ENCODE results near the gene TIMM23. TPM values are rescaled to one million over a fixed set of nuclear protein-coding genes. Genes with fewer than 3 reads are reported as not detected.

TIMM23 gene
- total RNA-seq, 1 experiment from 2014 or later, result 103 TPM

DNA sequence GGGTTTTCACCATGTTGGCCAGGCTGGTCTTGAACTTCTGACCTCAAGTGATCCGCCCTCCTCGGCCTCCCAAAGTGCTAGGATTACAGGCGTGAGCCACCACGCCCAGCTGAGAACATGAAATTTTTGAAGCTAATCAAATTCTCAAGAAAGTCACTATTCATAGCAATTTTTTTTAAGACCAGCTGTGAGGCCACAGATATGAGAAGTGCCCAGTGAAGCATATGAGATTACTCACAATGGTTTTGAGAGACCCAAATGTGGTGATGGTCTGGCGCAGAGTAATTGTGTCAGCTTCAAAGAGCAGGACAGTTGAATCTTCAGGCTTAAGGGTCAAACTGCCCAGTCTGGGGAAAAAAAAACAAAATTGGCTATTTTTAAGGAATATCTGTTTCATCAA, 41.9 kb downstream of the TIMM23 start:
- ChIA-PET CTCF (no interaction called here), POLR2A (no interaction called here)
- no TSS peak for BruUV-seq (replicated peaks)
- intact Hi-C loops (cut with micrococcal nuclease; ENCODE audit: unreplicated experiment) (no loop called here), in situ Hi-C loops (cut with HindIII; ENCODE audit: low pct_unique_long_range_greater_than_20kb, low sequenced_read_pairs) (no loop called here)
- Histone ChIP-seq H3K4me1 (ENCODE audit: control insufficient read depth, insufficient read depth, low read length) (peaks cover 4% of the 10 kb centered on the region; the same call in 1 of the 2 replicates), H3K27ac (ENCODE audit: low read length) (no peak overlapping the region), H3K27me3 (ENCODE audit: control insufficient read depth, insufficient read depth, low read length) (no peaks in the 10 kb centered on the region), H3K36me3 (ENCODE audit: control insufficient read depth, insufficient read depth, low read length) (peaks cover 35% of the 10 kb centered on the region), H3K4me3 (ENCODE audit: low read depth in 2 of 2, low read length in 2 of 2) (no peak overlapping the region), H3K9me3 (ENCODE audit: control insufficient read depth, insufficient read depth, low read depth, low read length) (no peaks in the 10 kb centered on the region)
- DNase-seq (ENCODE audit: low read depth, low spot score), result no peak
- no peak for ATAC-seq
- TF ChIP-seq TCF7L2 (IDR thresholded peaks at IDR 0.05; ENCODE audit: low read depth, low read length), result no peak
- TF ChIP-seq POLR2AphosphoS5 (IDR thresholded peaks at IDR 0.05; ENCODE audit: low read depth, low read length), result no peak
- TF ChIP-seq CTCF (IDR thresholded peaks at IDR 0.05), result no peak
- TF ChIP-seq, protein P1, sequence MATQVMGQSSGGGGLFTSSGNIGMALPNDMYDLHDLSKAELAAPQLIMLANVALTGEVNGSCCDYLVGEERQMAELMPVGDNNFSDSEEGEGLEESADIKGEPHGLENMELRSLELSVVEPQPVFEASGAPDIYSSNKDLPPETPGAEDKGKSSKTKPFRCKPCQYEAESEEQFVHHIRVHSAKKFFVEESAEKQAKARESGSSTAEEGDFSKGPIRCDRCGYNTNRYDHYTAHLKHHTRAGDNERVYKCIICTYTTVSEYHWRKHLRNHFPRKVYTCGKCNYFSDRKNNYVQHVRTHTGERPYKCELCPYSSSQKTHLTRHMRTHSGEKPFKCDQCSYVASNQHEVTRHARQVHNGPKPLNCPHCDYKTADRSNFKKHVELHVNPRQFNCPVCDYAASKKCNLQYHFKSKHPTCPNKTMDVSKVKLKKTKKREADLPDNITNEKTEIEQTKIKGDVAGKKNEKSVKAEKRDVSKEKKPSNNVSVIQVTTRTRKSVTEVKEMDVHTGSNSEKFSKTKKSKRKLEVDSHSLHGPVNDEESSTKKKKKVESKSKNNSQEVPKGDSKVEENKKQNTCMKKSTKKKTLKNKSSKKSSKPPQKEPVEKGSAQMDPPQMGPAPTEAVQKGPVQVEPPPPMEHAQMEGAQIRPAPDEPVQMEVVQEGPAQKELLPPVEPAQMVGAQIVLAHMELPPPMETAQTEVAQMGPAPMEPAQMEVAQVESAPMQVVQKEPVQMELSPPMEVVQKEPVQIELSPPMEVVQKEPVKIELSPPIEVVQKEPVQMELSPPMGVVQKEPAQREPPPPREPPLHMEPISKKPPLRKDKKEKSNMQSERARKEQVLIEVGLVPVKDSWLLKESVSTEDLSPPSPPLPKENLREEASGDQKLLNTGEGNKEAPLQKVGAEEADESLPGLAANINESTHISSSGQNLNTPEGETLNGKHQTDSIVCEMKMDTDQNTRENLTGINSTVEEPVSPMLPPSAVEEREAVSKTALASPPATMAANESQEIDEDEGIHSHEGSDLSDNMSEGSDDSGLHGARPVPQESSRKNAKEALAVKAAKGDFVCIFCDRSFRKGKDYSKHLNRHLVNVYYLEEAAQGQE (IDR thresholded peaks at IDR 0.05; ENCODE audit: insufficient read depth in 1 of 2, low read depth in 2 of 2, low read length in 1 of 2), result no peak
- TF ChIP-seq SIN3A (IDR thresholded peaks at IDR 0.05; ENCODE audit: borderline replicate concordance, insufficient read depth, low read depth, low read length), result no peak

DNA sequence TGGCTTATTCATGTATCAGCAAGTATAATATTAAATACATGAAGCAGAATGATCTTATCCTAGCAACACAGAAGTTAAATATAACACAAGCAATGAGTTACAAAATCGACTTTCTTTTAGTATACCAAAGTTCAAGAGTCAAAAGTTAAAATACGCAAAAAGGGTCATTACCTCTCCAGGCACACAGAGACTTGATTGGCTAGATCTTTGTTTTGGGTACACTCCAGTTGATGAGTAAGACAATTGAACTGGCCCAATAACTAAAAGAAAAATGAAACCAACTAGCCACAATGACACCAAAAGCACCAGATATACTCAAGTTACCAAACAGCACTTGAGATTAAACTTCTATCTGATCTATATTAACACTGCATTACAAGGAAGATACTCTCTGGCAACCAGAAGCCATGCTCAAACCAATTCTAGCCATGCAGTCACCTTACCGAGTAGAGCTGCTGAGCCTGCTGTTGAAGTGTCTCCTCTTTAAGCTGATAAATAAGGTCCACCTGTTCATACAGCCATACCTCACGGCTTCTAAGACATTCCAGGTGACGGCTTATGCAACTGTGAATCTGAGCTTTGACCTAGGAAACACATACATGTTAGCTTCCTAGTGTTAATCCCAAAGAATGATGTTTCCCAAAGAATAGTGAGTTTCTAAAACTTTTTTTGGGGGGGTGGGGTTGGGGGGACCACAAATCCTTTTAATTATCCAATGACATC, 42.6 kb downstream of the TIMM23 start:
- peaks cover 10% of the 10 kb centered on the region for H3K4me1 ChIP-seq (ENCODE audit: control insufficient read depth, insufficient read depth, low read length)
- peaks cover 31% of the 10 kb centered on the region for H3K36me3 ChIP-seq (ENCODE audit: control insufficient read depth, insufficient read depth, low read length)
- TF ChIP-seq CTCF (IDR thresholded peaks at IDR 0.05) (no peak), TCF7L2 (IDR thresholded peaks at IDR 0.05; ENCODE audit: low read depth, low read length) (no peak), SIN3A (IDR thresholded peaks at IDR 0.05; ENCODE audit: borderline replicate concordance, insufficient read depth, low read depth, low read length) (no peak), POLR2AphosphoS5 (IDR thresholded peaks at IDR 0.05; ENCODE audit: low read depth, low read length) (no peak)
- TF ChIP-seq, protein P1 (IDR thresholded peaks at IDR 0.05; ENCODE audit: insufficient read depth in 1 of 2, low read depth in 2 of 2, low read length in 1 of 2), result no peak
- intact Hi-C loops (cut with micrococcal nuclease; ENCODE audit: unreplicated experiment) (no loop called here), in situ Hi-C loops (cut with HindIII; ENCODE audit: low pct_unique_long_range_greater_than_20kb, low sequenced_read_pairs) (no loop called here)
- DNase-seq (ENCODE audit: low read depth, low spot score) (no peak), ATAC-seq (no peak)
- CTCF ChIA-PET, result no interaction called here
- no peaks in the 10 kb centered on the region for H3K27me3 ChIP-seq (ENCODE audit: control insufficient read depth, insufficient read depth, low read length)
- POLR2A ChIA-PET, result interaction anchor here (0.6 kb wide), 1 partner anchor 14 kb away, joined by 8 read pairs; no protein-coding TSS in a partner anchor
- H3K9me3 ChIP-seq (ENCODE audit: control insufficient read depth, insufficient read depth, low read depth, low read length), result no peaks in the 10 kb centered on the region
- BruUV-seq (replicated peaks), result no TSS peak
- H3K4me3 ChIP-seq (ENCODE audit: low read depth in 2 of 2, low read length in 2 of 2), result no peak overlapping the region
- H3K27ac ChIP-seq (ENCODE audit: low read length), result no peak overlapping the region
